HepG2 (cell line): ENCODE measurements around the gene SRXN1. TPM values are rescaled to one million over a fixed set of nuclear protein-coding genes. Genes with fewer than 3 reads are reported as not detected.

Source experiments
- ATRX ChIP-seq: sonication (generic); formaldehyde crosslinking; IDR thresholded peaks from 2 replicates; pipeline ENCODE4 v1.4.0; 2020; ENCODE audit warnings: missing genetic modification reagents, borderline replicate concordance
- DRAP1 ChIP-seq: IDR thresholded peaks from 2 replicates; pipeline ENCODE4 v1.6.1; 2016; ENCODE audit warnings: missing genetic modification reagents, missing compliant biosample characterization
- EEA1 ChIP-seq: sonication (generic); formaldehyde crosslinking; IDR thresholded peaks from 2 replicates; pipeline ENCODE4 v1.5.1; 2020; ENCODE audit warnings: mild to moderate bottlenecking, missing genetic modification reagents, borderline replicate concordance
- EP300 ChIP-seq, 3 experiments: sonication (generic) in 1 of 3; formaldehyde crosslinking in 1 of 3; IDR thresholded peaks; 2 replicates each; pipeline versions ENCODE4 v1.5.1 to v1.6.1; 2011 to 2020; ENCODE audit warnings: low read depth in 2 of 3, low read length in 2 of 3, borderline replicate concordance in 1 of 3, improper control_type of control experiment in 1 of 3, mild to moderate bottlenecking in 1 of 3, missing genetic modification reagents in 1 of 3, moderate library complexity in 1 of 3
- FOXJ3 ChIP-seq: sonication (generic); formaldehyde crosslinking; IDR thresholded peaks from 2 replicates; pipeline ENCODE4 v1.4.0; 2020; ENCODE audit warnings: missing genetic modification reagents, mild to moderate bottlenecking, borderline replicate concordance
- HMG20A ChIP-seq: IDR thresholded peaks from 2 replicates; pipeline ENCODE4 v1.6.1; 2016; ENCODE audit warnings: borderline replicate concordance
- MAFK ChIP-seq, 2 experiments: IDR thresholded peaks in 1 of 2; conservative IDR thresholded peaks in 1 of 2; 2 replicates each; pipeline ENCODE4 v1.6.1; 2011; ENCODE audit warnings: improper control_type of control experiment in 2 of 2, low read length in 2 of 2
- MED13 ChIP-seq: sonication (generic); formaldehyde crosslinking; IDR thresholded peaks from 2 replicates; pipeline ENCODE4 v1.5.0; 2020; ENCODE audit warnings: missing genetic modification reagents
- MLLT10 ChIP-seq: sonication (generic); formaldehyde crosslinking; IDR thresholded peaks from 2 replicates; pipeline ENCODE4 v1.4.0; 2020; ENCODE audit warnings: missing genetic modification reagents
- SALL2 ChIP-seq: sonication (generic); formaldehyde crosslinking; IDR thresholded peaks from 2 replicates; pipeline ENCODE4 v1.8.1; 2023; ENCODE audit warnings: mild to moderate bottlenecking, missing genetic modification reagents, inconsistent platforms
- ZBTB7B ChIP-seq: sonication (generic); formaldehyde crosslinking; IDR thresholded peaks from 2 replicates; pipeline ENCODE4 v1.4.0; 2020; ENCODE audit warnings: missing genetic modification reagents
- ZFP1 ChIP-seq: IDR thresholded peaks from 2 replicates; pipeline ENCODE4 v1.6.1; 2016
- ZKSCAN1 ChIP-seq: fragments of 150-350 bp; IDR thresholded peaks from 2 replicates; pipeline ENCODE4 v1.6.1; 2014; ENCODE audit warnings: low read length
- ZNF121 ChIP-seq: sonication (generic); formaldehyde crosslinking; IDR thresholded peaks from 2 replicates; pipeline ENCODE4 v1.5.0; 2020; ENCODE audit warnings: mild to moderate bottlenecking, missing genetic modification reagents
- ZNF572 ChIP-seq: sonication (generic); formaldehyde crosslinking; IDR thresholded peaks from 2 replicates; pipeline ENCODE4 v1.5.1; 2020; ENCODE audit warnings: mild to moderate bottlenecking, missing genetic modification reagents
- ZNF598 ChIP-seq: sonication (generic); formaldehyde crosslinking; IDR thresholded peaks from 2 replicates; pipeline ENCODE4 v1.5.1; 2020; ENCODE audit warnings: mild to moderate bottlenecking, missing genetic modification reagents, borderline replicate concordance
- ZNF639 ChIP-seq: conservative IDR thresholded peaks from 2 replicates; pipeline ENCODE4 v1.6.1; 2018; ENCODE audit warnings: missing genetic modification reagents
- ZNF878 ChIP-seq: sonication (generic); formaldehyde crosslinking; IDR thresholded peaks from 2 replicates; pipeline ENCODE4 v1.8.1; 2023; ENCODE audit warnings: mild to moderate bottlenecking, missing genetic modification reagents, moderate library complexity
- polyA plus RNA-seq, 8 experiments: library from polyadenylated mRNA; depleted of rRNA in 3 of 8; stranded (reverse) in 7 of 8; unstranded in 1 of 8; fragments of >200 nt; fragmentation: Illumina TruSeq in 4 of 8; extraction: Trizol in 4 of 8; gene quantifications; 2 replicates each; pipeline versions ENCODE4 v1.2.1 to v1.2.3, GENCODE V29; 2011 to 2016; ENCODE audit warnings: low read depth in 4 of 8, missing spikeins in 1 of 8, mixed read lengths in 1 of 8; ENCODE audit not compliant: insufficient read depth in 1 of 8
- total RNA-seq, 5 experiments: library from RNA; depleted of rRNA; stranded (reverse); fragments of >200 nt; fragmentation: Illumina TruSeq; extraction: Trizol; gene quantifications; 2 replicates each; pipeline ENCODE4 v1.2.3, GENCODE V29; 2016; ENCODE audit warnings: low read depth in 1 of 5
- TF ChIP-seq, protein P1 (sequence below): sonication (generic); formaldehyde crosslinking; IDR thresholded peaks from 2 replicates; pipeline ENCODE4 v1.5.0; 2020; ENCODE audit warnings: mild to moderate bottlenecking, missing genetic modification reagents
- TF ChIP-seq, protein P2 (sequence below): sonication (generic); formaldehyde crosslinking; IDR thresholded peaks from 2 replicates; pipeline ENCODE4 v1.9.0; 2021; ENCODE audit warnings: missing genetic modification reagents, mild to moderate bottlenecking, borderline replicate concordance
- TF ChIP-seq, protein P3 (sequence below): sonication (generic); formaldehyde crosslinking; IDR thresholded peaks from 2 replicates; pipeline ENCODE4 v1.5.1; 2020; ENCODE audit warnings: missing genetic modification reagents, mild to moderate bottlenecking, borderline replicate concordance
- TF ChIP-seq, protein P4 (sequence below): sonication (generic); formaldehyde crosslinking; IDR thresholded peaks from 2 replicates; pipeline ENCODE4 v1.4.0; 2020; ENCODE audit warnings: missing genetic modification reagents, borderline replicate concordance

SRXN1 gene
- total and polyA plus RNA-seq, 2 of the 13 experiments (the other 11 are each of a cell fraction or from before 2014, with no cell fraction given), result 29.9 to 87.7 TPM

DNA sequence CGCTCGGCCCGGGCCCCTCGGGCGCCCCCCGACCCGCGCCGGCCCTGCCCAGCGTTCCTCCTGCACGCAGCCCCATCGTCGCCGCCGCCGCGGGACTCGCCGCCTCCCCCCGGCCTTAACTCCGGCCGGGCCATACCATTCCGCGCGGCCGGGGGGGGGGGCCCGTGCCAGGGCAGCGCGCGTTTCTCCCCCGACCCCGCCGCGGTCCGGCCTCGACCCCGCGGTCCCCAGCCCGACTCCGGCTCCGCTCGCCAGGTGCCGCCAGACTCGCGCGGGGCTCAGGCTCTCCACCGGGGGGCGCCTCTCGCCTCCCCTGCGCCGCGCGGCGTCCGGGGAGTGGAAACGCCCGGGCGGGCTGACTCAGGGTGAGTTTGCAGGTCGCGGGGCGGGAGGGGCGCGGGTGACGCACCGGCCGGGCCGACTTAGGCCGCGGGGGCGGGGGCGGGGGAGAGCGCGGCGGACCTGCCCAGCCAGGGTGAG, at the start of gene SRXN1 (continued):
- TF ChIP-seq DRAP1 (CRISPR knock-in tag) (peak; percentile 60; the same call in 1 of the 2 replicates), MAFK (conservative IDR thresholded peaks at IDR 0.05 in 1 of 2, IDR thresholded peaks at IDR 0.05 in 1 of 2; ENCODE audit: low read length in 2 of 2) (peak; percentile 16 to 55; a peak in 3 of 4 replicates), MLLT10 (CRISPR knock-in tag) (no peak), ZKSCAN1 (peak; percentile 58; the same call in 1 of the 2 replicates), ZNF121 (CRISPR knock-in tag) (no peak), ZNF598 (CRISPR knock-in tag) (no peak), SALL2 (CRISPR knock-in tag) (peak; percentile 99), ATRX (CRISPR knock-in tag) (no peak), HMG20A (CRISPR knock-in tag) (no peak), EEA1 (0 out of 2 replicates have a peak, but pooled peaks have one; percentile 75), ZNF878 (no peak), ZFP1 (CRISPR knock-in tag) (no peak; the same call in 1 of the 2 replicates), FOXJ3 (no peak), MED13 (CRISPR knock-in tag) (no peak; the same call in 1 of the 2 replicates), ZNF572 (CRISPR knock-in tag) (no peak), ZBTB7B (CRISPR knock-in tag) (peak; percentile 84), ZNF639 (peak; percentile 47), EP300 (IDR thresholded peaks at IDR 0.05; ENCODE audit: low read depth in 2 of 2, low read length in 2 of 2) (peak; percentile 14 to 74; a peak in 3 of 4 replicates), EP300 (CRISPR knock-in tag; IDR thresholded peaks at IDR 0.05; ENCODE audit: borderline replicate concordance) (peak; percentile 69; the same call in 1 of the 2 replicates)
- TF ChIP-seq, protein P1, sequence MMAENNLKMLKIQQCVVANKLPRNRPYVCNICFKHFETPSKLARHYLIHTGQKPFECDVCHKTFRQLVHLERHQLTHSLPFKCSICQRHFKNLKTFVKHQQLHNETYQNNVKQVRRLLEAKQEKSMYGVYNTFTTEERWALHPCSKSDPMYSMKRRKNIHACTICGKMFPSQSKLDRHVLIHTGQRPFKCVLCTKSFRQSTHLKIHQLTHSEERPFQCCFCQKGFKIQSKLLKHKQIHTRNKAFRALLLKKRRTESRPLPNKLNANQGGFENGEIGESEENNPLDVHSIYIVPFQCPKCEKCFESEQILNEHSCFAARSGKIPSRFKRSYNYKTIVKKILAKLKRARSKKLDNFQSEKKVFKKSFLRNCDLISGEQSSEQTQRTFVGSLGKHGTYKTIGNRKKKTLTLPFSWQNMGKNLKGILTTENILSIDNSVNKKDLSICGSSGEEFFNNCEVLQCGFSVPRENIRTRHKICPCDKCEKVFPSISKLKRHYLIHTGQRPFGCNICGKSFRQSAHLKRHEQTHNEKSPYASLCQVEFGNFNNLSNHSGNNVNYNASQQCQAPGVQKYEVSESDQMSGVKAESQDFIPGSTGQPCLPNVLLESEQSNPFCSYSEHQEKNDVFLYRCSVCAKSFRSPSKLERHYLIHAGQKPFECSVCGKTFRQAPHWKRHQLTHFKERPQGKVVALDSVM (CRISPR knock-in tag), result peak; percentile 70
- TF ChIP-seq, protein P2, sequence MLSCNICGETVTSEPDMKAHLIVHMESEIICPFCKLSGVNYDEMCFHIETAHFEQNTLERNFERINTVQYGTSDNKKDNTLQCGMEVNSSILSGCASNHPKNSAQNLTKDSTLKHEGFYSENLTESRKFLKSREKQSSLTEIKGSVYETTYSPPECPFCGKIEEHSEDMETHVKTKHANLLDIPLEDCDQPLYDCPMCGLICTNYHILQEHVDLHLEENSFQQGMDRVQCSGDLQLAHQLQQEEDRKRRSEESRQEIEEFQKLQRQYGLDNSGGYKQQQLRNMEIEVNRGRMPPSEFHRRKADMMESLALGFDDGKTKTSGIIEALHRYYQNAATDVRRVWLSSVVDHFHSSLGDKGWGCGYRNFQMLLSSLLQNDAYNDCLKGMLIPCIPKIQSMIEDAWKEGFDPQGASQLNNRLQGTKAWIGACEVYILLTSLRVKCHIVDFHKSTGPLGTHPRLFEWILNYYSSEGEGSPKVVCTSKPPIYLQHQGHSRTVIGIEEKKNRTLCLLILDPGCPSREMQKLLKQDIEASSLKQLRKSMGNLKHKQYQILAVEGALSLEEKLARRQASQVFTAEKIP, result no peak
- TF ChIP-seq, protein P3, sequence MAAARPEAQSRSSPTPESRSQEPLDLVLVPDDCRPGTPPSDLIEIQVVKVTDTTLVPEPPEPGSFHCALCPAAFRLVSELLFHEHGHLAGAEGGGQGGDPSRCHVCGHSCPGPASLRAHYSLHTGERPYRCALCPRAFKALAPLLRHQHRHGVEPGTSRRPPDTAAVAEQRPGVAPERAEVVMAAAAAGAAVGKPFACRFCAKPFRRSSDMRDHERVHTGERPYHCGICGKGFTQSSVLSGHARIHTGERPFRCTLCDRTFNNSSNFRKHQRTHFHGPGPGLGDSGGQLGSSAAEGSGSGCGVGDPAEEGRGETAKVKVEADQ, result peak; percentile 95
- TF ChIP-seq, protein P4, sequence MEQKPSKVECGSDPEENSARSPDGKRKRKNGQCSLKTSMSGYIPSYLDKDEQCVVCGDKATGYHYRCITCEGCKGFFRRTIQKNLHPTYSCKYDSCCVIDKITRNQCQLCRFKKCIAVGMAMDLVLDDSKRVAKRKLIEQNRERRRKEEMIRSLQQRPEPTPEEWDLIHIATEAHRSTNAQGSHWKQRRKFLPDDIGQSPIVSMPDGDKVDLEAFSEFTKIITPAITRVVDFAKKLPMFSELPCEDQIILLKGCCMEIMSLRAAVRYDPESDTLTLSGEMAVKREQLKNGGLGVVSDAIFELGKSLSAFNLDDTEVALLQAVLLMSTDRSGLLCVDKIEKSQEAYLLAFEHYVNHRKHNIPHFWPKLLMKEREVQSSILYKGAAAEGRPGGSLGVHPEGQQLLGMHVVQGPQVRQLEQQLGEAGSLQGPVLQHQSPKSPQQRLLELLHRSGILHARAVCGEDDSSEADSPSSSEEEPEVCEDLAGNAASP (CRISPR knock-in tag), result peak; percentile 47; the same call in 1 of the 2 replicates
